IMR-90 (cell line): ENCODE results near the gene TBC1D22A. TPM values are rescaled to one million over a fixed set of nuclear protein-coding genes. Genes with fewer than 3 reads are reported as not detected.

Source experiments
- ATAC-seq: fragments of 200-7000 bp; cut with Tn5 transposase; 2 replicates; pipeline ENCODE4 v1.9.1; 2020; ENCODE audit warnings: low read depth, mild to moderate bottlenecking, moderate library complexity
- BruUV-seq: library from RNA; stranded (reverse); fragments of 400-500 nt; replicated peaks from 2 replicates; lab custom pipeline; 2021; lab: Mats Ljungman, UMichigan
- CTCF ChIA-PET: fragments of 300-600 bp; formaldehyde crosslinking; extraction: SDS; loops from one replicate; lab custom pipeline; 2021; ENCODE audit warnings: antibody characterized with exemption; lab: Yijun Ruan, JAX
- POLR2A ChIA-PET: fragments of 300-600 bp; sonication (Branson Sonifier 250); formaldehyde crosslinking; loops from one replicate; lab custom pipeline; 2022; ENCODE audit warnings: antibody characterized with exemption; ENCODE audit not compliant: unreplicated experiment; lab: Charles Lee
- DNase-seq: peaks from one replicate; pipeline ENCODE4 v3.0.0; 2013
- H2AFZ ChIP-seq: replicated peaks from 2 replicates; pipeline ENCODE3; 2013; ENCODE audit warnings: low read length, mild to moderate bottlenecking; ENCODE audit not compliant: poor library complexity
- H2AK5ac ChIP-seq: 2 replicates; pipeline ENCODE4 v1.6.1; 2013; ENCODE audit warnings: low read depth, low read length, inconsistent platforms
- H2AK9ac ChIP-seq: replicated peaks from 2 replicates; pipeline ENCODE3; 2013; ENCODE audit warnings: mild to moderate bottlenecking, low read depth, low read length, moderate library complexity; ENCODE audit not compliant: poor library complexity
- H2BK120ac ChIP-seq: 2 replicates; pipeline ENCODE4 v1.6.1; 2013; ENCODE audit warnings: low read depth, low read length, inconsistent platforms
- H2BK15ac ChIP-seq: 3 replicates; pipeline ENCODE4 v1.6.1; 2013; ENCODE audit warnings: low read depth, low read length, inconsistent platforms
- H2BK20ac ChIP-seq: 2 replicates; pipeline ENCODE4 v1.6.1; 2013; ENCODE audit warnings: low read depth, mild to moderate bottlenecking, inconsistent platforms, low read length, moderate library complexity
- H2BK5ac ChIP-seq: 2 replicates; pipeline ENCODE4 v1.6.1; 2013; ENCODE audit warnings: mild to moderate bottlenecking, low read depth, low read length, inconsistent platforms; ENCODE audit not compliant: poor library complexity, severe bottlenecking
- H3K14ac ChIP-seq: replicated peaks from 2 replicates; pipeline ENCODE4 v1.6.1; 2013; ENCODE audit warnings: low read depth, low read length, inconsistent platforms
- H3K18ac ChIP-seq: 2 replicates; pipeline ENCODE4 v1.6.1; 2013; ENCODE audit warnings: low read depth, low read length, control low read depth
- H3K23ac ChIP-seq: 2 replicates; pipeline ENCODE4 v1.6.1; 2013; ENCODE audit warnings: low read depth, low read length, inconsistent platforms
- H3K27ac ChIP-seq: 2 replicates; pipeline ENCODE4 v1.5.1; 2013; ENCODE audit warnings: mild to moderate bottlenecking, control low read depth, low read length; ENCODE audit not compliant: insufficient read depth
- H3K27me3 ChIP-seq: 2 replicates; pipeline ENCODE4 v1.6.1; 2013; ENCODE audit warnings: low read length; ENCODE audit not compliant: control insufficient read depth, insufficient read depth
- H3K36me3 ChIP-seq: 2 replicates; pipeline ENCODE4 v1.6.1; 2013; ENCODE audit warnings: low read length, mixed read lengths; ENCODE audit not compliant: control insufficient read depth, insufficient read depth
- H3K4ac ChIP-seq: 2 replicates; pipeline ENCODE4 v1.6.1; 2013; ENCODE audit warnings: low read depth, low read length, inconsistent platforms
- H3K4me1 ChIP-seq: 2 replicates; pipeline ENCODE4 v1.6.1; 2013; ENCODE audit warnings: low read length, mixed read lengths; ENCODE audit not compliant: control insufficient read depth, insufficient read depth
- H3K4me2 ChIP-seq: 2 replicates; pipeline ENCODE4 v1.6.1; 2013; ENCODE audit warnings: low read depth, mild to moderate bottlenecking, control low read depth, low read length, moderate library complexity
- H3K4me3 ChIP-seq: 2 replicates; pipeline ENCODE4 v1.5.1; 2013; ENCODE audit warnings: low read depth, mild to moderate bottlenecking, control low read depth, low read length, moderate library complexity; ENCODE audit not compliant: insufficient read depth
- H3K56ac ChIP-seq: 2 replicates; pipeline ENCODE4 v1.6.1; 2013; ENCODE audit warnings: low read length, inconsistent platforms; ENCODE audit not compliant: insufficient read depth; ENCODE audit errors: extremely low read depth
- H3K79me1 ChIP-seq, 2 experiments: 2 replicates each; pipeline ENCODE4 v1.6.1; 2013; ENCODE audit warnings: low read length in 2 of 2, inconsistent platforms in 1 of 2, low read depth in 1 of 2
- H3K9ac ChIP-seq: 2 replicates; pipeline ENCODE4 v1.6.1; 2013; ENCODE audit warnings: low read depth, low read length, control low read depth
- H3K9me1 ChIP-seq: 2 replicates; pipeline ENCODE4 v1.6.1; 2013; ENCODE audit warnings: low read length, inconsistent platforms; ENCODE audit not compliant: insufficient read depth
- H3K9me3 ChIP-seq: 2 replicates; pipeline ENCODE4 v1.6.1; 2013; ENCODE audit warnings: low read length; ENCODE audit not compliant: control insufficient read depth, insufficient read depth
- H4K20me1 ChIP-seq: 2 replicates; pipeline ENCODE4 v1.6.1; 2013; ENCODE audit warnings: low read length, inconsistent platforms; ENCODE audit not compliant: insufficient read depth
- H4K5ac ChIP-seq: 2 replicates; pipeline ENCODE4 v1.6.1; 2013; ENCODE audit warnings: mild to moderate bottlenecking, low read depth, low read length, control low read depth
- H4K8ac ChIP-seq, 2 experiments: 2 replicates each; pipeline ENCODE4 v1.6.1; 2013; ENCODE audit warnings: low read depth in 2 of 2, low read length in 2 of 2, control low read depth in 1 of 2, inconsistent platforms in 1 of 2
- H4K91ac ChIP-seq: 2 replicates; pipeline ENCODE4 v1.6.1; 2013; ENCODE audit warnings: low read depth, low read length, inconsistent platforms; ENCODE audit not compliant: insufficient read depth
- BHLHE40 ChIP-seq: fragments of 150-350 bp; IDR thresholded peaks from 2 replicates; pipeline ENCODE4 v1.6.1; 2016; ENCODE audit warnings: mild to moderate bottlenecking, low read depth, low read length
- CEBPB ChIP-seq: IDR thresholded peaks from 2 replicates; pipeline ENCODE4 v1.6.1; 2012; ENCODE audit warnings: low read depth, low read length, improper control_type of control experiment
- CHD1 ChIP-seq: IDR thresholded peaks from 2 replicates; pipeline ENCODE4 v1.6.1; 2012; ENCODE audit warnings: low read depth, low read length, improper control_type of control experiment
- ELK1 ChIP-seq: fragments of 150-350 bp; IDR thresholded peaks from 2 replicates; pipeline ENCODE4 v1.6.1; 2016; ENCODE audit warnings: low read depth, mild to moderate bottlenecking, low read length, moderate library complexity, borderline replicate concordance
- FOS ChIP-seq: fragments of 150-350 bp; IDR thresholded peaks from 2 replicates; pipeline ENCODE4 v1.6.1; 2016; ENCODE audit warnings: low read depth, low read length
- MAFK ChIP-seq: IDR thresholded peaks from 2 replicates; pipeline ENCODE4 v1.6.1; 2012; ENCODE audit warnings: low read depth, low read length, improper control_type of control experiment
- MAZ ChIP-seq: IDR thresholded peaks from 2 replicates; pipeline ENCODE4 v1.6.1; 2012; ENCODE audit warnings: low read depth, mild to moderate bottlenecking, low read length, improper control_type of control experiment, moderate library complexity, borderline replicate concordance
- MXI1 ChIP-seq: IDR thresholded peaks from 2 replicates; pipeline ENCODE4 v1.6.1; 2012; ENCODE audit warnings: low read depth, mild to moderate bottlenecking, low read length, moderate library complexity, borderline replicate concordance
- NFE2L2 ChIP-seq: fragments of 150-350 bp; IDR thresholded peaks from 2 replicates; pipeline ENCODE4 v1.6.1; 2016; ENCODE audit warnings: low read depth, mild to moderate bottlenecking, low read length
- POLR2A ChIP-seq: IDR thresholded peaks from 2 replicates; pipeline ENCODE4 v1.6.1; 2012; ENCODE audit warnings: mild to moderate bottlenecking, low read depth, low read length
- RAD21 ChIP-seq: IDR thresholded peaks from 2 replicates; pipeline ENCODE4 v1.6.1; 2012; ENCODE audit warnings: low read length, improper control_type of control experiment
- RCOR1 ChIP-seq: IDR thresholded peaks from 2 replicates; pipeline ENCODE4 v1.6.1; 2012; ENCODE audit warnings: mild to moderate bottlenecking, low read length, improper control_type of control experiment; ENCODE audit not compliant: insufficient replicate concordance
- RFX5 ChIP-seq: IDR thresholded peaks from 2 replicates; pipeline ENCODE4 v1.8.0; 2012; ENCODE audit warnings: low read depth, mild to moderate bottlenecking, low read length, moderate library complexity
- SMC3 ChIP-seq: fragments of 150-350 bp; IDR thresholded peaks from 2 replicates; pipeline ENCODE4 v1.6.1; 2016; ENCODE audit warnings: low read depth, mild to moderate bottlenecking, antibody characterized with exemption, low read length, moderate library complexity
- USF2 ChIP-seq: fragments of 150-350 bp; IDR thresholded peaks from 2 replicates; pipeline ENCODE4 v1.6.1; 2017; ENCODE audit warnings: mild to moderate bottlenecking, antibody characterized with exemption, low read length, low read depth
- WGBS, 2 experiments: methylation state at CpG; one replicate each; pipeline versions ENCODE4 v1.1.5 to v1.1.7; 2013; ENCODE audit warnings: missing lambda C conversion rate in 2 of 2; ENCODE audit not compliant: insufficient read length in 1 of 2; ENCODE audit errors: extremely low coverage in 2 of 2; 5-methylcytosine and 5-hydroxymethylcytosine counted together
- dilution Hi-C: fragments of 300-500 bp; cut with HindIII; formaldehyde crosslinking; loops from one replicate; pipeline ENCODE4 v1.14.3; 2018; ENCODE audit warnings: low sequenced_read_pairs; ENCODE audit not compliant: unreplicated experiment
- in situ Hi-C: fragments of 300-500 bp; cut with MboI; formaldehyde crosslinking; loops from 3 replicates; pipeline ENCODE4 v1.14.3; 2019; ENCODE audit warnings: low sequenced_read_pairs, inconsistent platforms, mixed read lengths
- intact Hi-C: fragments of 100-400 bp; cut with micrococcal nuclease; formaldehyde crosslinking; loops from 2 replicates; pipeline ENCODE4 v1.10.0; 2022
- polyA plus RNA-seq, 3 experiments: library from polyadenylated mRNA; depleted of rRNA; stranded (reverse); fragments of >200 nt; gene quantifications; 2 replicates each; pipeline ENCODE4 v1.2.3, GENCODE V29; 2012; ENCODE audit warnings: low replicate concordance in 1 of 3
- total RNA-seq: library from RNA; depleted of rRNA; stranded (reverse); fragments of >200 nt; gene quantifications from 2 replicates; pipeline ENCODE4 v1.2.3, GENCODE V29; 2012
- TF ChIP-seq, protein P1 (sequence below): conservative IDR thresholded peaks from 2 replicates; pipeline ENCODE4 v1.5.1; 2012; ENCODE audit warnings: mild to moderate bottlenecking, low read depth, low read length, improper control_type of control experiment

TBC1D22A gene
- total and polyA plus RNA-seq, 2 of the 4 experiments (the other 2 are of a cell fraction), result 9.0 to 16.7 TPM

DNA sequence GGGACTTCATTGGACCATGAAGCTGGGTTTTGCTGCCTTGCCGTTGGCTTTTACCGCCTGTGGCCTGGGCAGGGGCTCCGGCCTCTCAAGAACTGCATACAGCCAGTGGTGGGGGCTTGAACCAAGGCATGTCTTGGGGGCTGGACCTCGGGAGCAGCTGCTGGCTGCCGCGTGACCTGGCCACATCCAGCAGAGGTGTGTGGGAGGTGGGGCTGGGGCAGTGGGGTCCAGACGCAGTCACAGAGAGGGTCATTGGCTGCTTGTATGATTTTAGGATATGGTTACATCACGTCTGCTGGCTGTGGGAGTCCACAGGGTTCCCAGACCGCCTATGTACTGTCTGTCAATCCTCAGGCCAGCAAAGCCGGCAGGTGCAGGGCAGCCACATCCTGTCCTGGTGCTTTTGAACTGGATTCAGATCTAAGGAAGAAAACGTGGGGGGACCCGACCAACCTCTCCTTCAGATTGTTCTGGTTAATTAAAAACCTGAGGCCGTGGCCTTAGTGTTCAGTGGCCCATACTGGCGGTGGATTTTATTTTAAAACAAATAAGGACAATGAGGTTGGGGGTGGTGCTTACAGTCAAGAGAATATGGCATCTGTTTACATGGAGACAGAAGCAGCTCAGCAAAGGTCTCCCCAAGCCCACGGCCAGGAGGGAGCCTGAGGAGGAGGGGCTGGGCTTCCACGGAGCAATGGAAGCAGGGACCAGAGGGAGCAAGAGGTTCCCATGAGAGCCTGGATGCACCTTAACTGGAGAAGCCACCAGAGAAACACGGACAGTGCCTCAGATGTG, 426.0 kb downstream of the TBC1D22A start:
- H3K27me3 ChIP-seq, result no peaks in the 10 kb centered on the region
- intact Hi-C loops, result no loop called here
- CTCF ChIA-PET, result no interaction called here
- H2BK15ac ChIP-seq, result no peak overlapping the region
- H4K5ac ChIP-seq, result no peak overlapping the region
- H3K4me2 ChIP-seq, result no peak overlapping the region
- POLR2A ChIA-PET, result no interaction called here
- H3K4ac ChIP-seq, result no peak overlapping the region
- no peaks in the 10 kb centered on the region for H3K36me3 ChIP-seq
- peaks cover 3% of the 10 kb centered on the region; the same call in 1 of the 2 replicates for H3K9me3 ChIP-seq
- H3K4me3 ChIP-seq, result no peak overlapping the region
- H2BK120ac ChIP-seq, result no peak overlapping the region
- DNase-seq (no peak), ATAC-seq (no peak)
- H2BK5ac ChIP-seq, result no peak overlapping the region
- no peak overlapping the region for H3K23ac ChIP-seq
- no peak overlapping the region for H2BK20ac ChIP-seq
- in situ Hi-C loops, result no loop called here
- H3K9me1 ChIP-seq, result no peaks in the 10 kb centered on the region
- H4K91ac ChIP-seq, result no peak overlapping the region
- no TSS peak for BruUV-seq
- H3K18ac ChIP-seq, result no peak overlapping the region
- no peak overlapping the region for H4K8ac ChIP-seq
- H3K56ac ChIP-seq, result no peak overlapping the region
- no peak overlapping the region for H3K27ac ChIP-seq
- no peaks in the 10 kb centered on the region for H3K79me1 ChIP-seq
- H3K14ac ChIP-seq, result no peak overlapping the region
- no peak overlapping the region for H2AK9ac ChIP-seq
- TF ChIP-seq RAD21 (no peak), CHD1 (no peak), RCOR1 (no peak), USF2 (no peak), BHLHE40 (no peak), MAZ (no peak), FOS (no peak), CEBPB (no peak), MXI1 (no peak), POLR2A (no peak), MAFK (no peak), SMC3 (no peak), ELK1 (no peak), RFX5 (no peak), NFE2L2 (no peak)
- TF ChIP-seq, protein P1, sequence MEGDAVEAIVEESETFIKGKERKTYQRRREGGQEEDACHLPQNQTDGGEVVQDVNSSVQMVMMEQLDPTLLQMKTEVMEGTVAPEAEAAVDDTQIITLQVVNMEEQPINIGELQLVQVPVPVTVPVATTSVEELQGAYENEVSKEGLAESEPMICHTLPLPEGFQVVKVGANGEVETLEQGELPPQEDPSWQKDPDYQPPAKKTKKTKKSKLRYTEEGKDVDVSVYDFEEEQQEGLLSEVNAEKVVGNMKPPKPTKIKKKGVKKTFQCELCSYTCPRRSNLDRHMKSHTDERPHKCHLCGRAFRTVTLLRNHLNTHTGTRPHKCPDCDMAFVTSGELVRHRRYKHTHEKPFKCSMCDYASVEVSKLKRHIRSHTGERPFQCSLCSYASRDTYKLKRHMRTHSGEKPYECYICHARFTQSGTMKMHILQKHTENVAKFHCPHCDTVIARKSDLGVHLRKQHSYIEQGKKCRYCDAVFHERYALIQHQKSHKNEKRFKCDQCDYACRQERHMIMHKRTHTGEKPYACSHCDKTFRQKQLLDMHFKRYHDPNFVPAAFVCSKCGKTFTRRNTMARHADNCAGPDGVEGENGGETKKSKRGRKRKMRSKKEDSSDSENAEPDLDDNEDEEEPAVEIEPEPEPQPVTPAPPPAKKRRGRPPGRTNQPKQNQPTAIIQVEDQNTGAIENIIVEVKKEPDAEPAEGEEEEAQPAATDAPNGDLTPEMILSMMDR, result no peak
- no peak overlapping the region for H3K9ac ChIP-seq
- no peaks in the 10 kb centered on the region for H4K20me1 ChIP-seq
- no peak overlapping the region for H2AK5ac ChIP-seq
- H3K4me1 ChIP-seq, result no peaks in the 10 kb centered on the region
- no peak overlapping the region for H2AFZ ChIP-seq
- dilution Hi-C loops, result no loop called here
- whole genome bisulfite sequencing, 2 experiments, result 66% methylated on average over 8 of the region's 17 CpGs; no CpG with 5 or more reads in 1 of the 2 experiments
